AG08396 (cell line): Measurements from ENCODE around the gene TEK.

Experiments
- DNase-seq: peaks from one replicate; pipeline ENCODE4 v3.0.0; 2012; ENCODE audit warnings: low spot score, mixed read lengths

Gene TEK

GRCh38 chr9:27124151-27124550, 15.1 kb downstream of the TEK start:
- DNase-seq = no peak

- peak; percentile 79 for DNase-seq
Observed at GRCh38 chr9:27125030-27125429, 16.0 kb downstream of the TEK start.

- no peak for DNase-seq
Observed at GRCh38 chr9:27125936-27126335, 16.9 kb downstream of the TEK start.

GRCh38 chr9:27126670-27127069, 17.6 kb downstream of the TEK start:
- DNase-seq = no peak

GRCh38 chr9:27129221-27129620, 20.2 kb downstream of the TEK start:
- no peak for DNase-seq

GRCh38 chr9:27131731-27132130, 22.7 kb downstream of the TEK start:
- no peak for DNase-seq

GRCh38 chr9:27133817-27134216, 24.8 kb downstream of the TEK start:
- DNase-seq = no peak

GRCh38 chr9:27142299-27142930, 33.4 kb downstream of the TEK start:
- no peak for DNase-seq

- DNase-seq = no peak
Observed at GRCh38 chr9:27145143-27145542, 36.1 kb downstream of the TEK start.

- no peak for DNase-seq
Observed at GRCh38 chr9:27149651-27150050, 40.6 kb downstream of the TEK start.

GRCh38 chr9:27150746-27151406, 41.9 kb downstream of the TEK start:
- no peak for DNase-seq

- DNase-seq = peak; percentile 41
Observed at GRCh38 chr9:27151693-27152404, 42.8 kb downstream of the TEK start.

- no peak for DNase-seq
Observed at GRCh38 chr9:27152405-27152718, 43.3 kb downstream of the TEK start.

GRCh38 chr9:27154908-27155307, 45.9 kb downstream of the TEK start:
- peak; percentile 82 for DNase-seq

GRCh38 chr9:27157097-27157496, 48.1 kb downstream of the TEK start:
- DNase-seq = no peak

- DNase-seq = no peak
Observed at GRCh38 chr9:27157736-27158135, 48.7 kb downstream of the TEK start.

- no peak for DNase-seq
Observed at GRCh38 chr9:27160636-27161035, 51.6 kb downstream of the TEK start.

GRCh38 chr9:27162045-27162444, 53.0 kb downstream of the TEK start:
- DNase-seq = peak; percentile 12

GRCh38 chr9:27165068-27165467, 56.0 kb downstream of the TEK start:
- no peak for DNase-seq

GRCh38 chr9:27165670-27166069, 56.6 kb downstream of the TEK start:
- DNase-seq = no peak

- no peak for DNase-seq
Observed at GRCh38 chr9:27168496-27168895, 59.5 kb downstream of the TEK start.

GRCh38 chr9:27168951-27169350, 59.9 kb downstream of the TEK start:
- no peak for DNase-seq

GRCh38 chr9:27176971-27177370, 67.9 kb downstream of the TEK start:
- no peak for DNase-seq
